Measurements from ENCODE around the gene EPHB1. TPM values are rescaled to one million over a fixed set of nuclear protein-coding genes. Genes with fewer than 3 reads are reported as not detected.

The EPHB1 gene
- total RNA-seq, 1 experiment from 2014 or later = 0.86 TPM

DNA sequence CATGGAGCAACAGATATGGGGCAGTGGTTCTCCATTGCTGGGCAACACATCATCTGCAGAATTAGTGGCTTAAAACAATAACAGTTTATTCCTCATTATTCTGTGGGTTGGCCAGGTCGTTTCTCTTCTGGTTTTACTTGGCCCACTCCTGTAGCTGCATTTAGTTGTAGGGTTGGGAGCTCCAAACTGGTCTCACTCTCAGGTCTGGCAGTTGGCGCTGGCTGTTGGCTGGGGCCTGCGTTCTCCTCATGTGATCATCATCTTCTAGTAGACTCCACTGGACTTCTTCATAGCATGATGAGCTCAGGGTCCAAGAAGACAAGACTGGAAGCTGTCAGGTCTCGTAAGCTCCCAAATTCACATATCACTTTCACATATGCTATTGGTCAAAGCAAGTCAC, 91.9 kb downstream of the EPHB1 start:
- no peaks in the 10 kb centered on the region for H3K9me2 ChIP-seq (ENCODE audit: insufficient read depth)
- no peak overlapping the region for H3K4me2 ChIP-seq (ENCODE audit: low read length)
- ChIA-PET CTCF (no interaction called here), POLR2A (no interaction called here), RAD21 (ENCODE audit: low non-redundant PET in 1 of 2, low total read pairs in 2 of 2, uncharacterized antibody in 2 of 2, unreplicated experiment in 2 of 2) (no interaction called here)
- no peak for DNase-seq (ENCODE audit: low read depth, low spot score)
- H4K20me1 ChIP-seq (ENCODE audit: insufficient read depth) = no peaks in the 10 kb centered on the region
- H3K4me3 ChIP-seq (replicated peaks in 1 of 2; ENCODE audit: low read depth in 1 of 2, low read length in 2 of 2) = no peak overlapping the region
- peaks cover 25% of the 10 kb centered on the region for H3K27me3 ChIP-seq (ENCODE audit: insufficient read depth, low read length)
- H3K36me3 ChIP-seq (ENCODE audit: control insufficient read depth in 1 of 2, insufficient read depth in 2 of 2, low read length in 2 of 2) = no peaks in the 10 kb centered on the region
- no peaks in the 10 kb centered on the region; a peak in 1 of 4 replicates for H3K9me3 ChIP-seq (ENCODE audit: control insufficient read depth in 1 of 2, insufficient read depth in 1 of 2, low read depth in 1 of 2, low read length in 2 of 2)
- H2AFZ ChIP-seq (ENCODE audit: low read depth, low read length, poor library complexity, severe bottlenecking) = no peak overlapping the region
- no peak for ATAC-seq
- TF ChIP-seq CBX3 (IDR thresholded peaks at IDR 0.05; ENCODE audit: low read depth) = no peak
- TF ChIP-seq, protein P1, sequence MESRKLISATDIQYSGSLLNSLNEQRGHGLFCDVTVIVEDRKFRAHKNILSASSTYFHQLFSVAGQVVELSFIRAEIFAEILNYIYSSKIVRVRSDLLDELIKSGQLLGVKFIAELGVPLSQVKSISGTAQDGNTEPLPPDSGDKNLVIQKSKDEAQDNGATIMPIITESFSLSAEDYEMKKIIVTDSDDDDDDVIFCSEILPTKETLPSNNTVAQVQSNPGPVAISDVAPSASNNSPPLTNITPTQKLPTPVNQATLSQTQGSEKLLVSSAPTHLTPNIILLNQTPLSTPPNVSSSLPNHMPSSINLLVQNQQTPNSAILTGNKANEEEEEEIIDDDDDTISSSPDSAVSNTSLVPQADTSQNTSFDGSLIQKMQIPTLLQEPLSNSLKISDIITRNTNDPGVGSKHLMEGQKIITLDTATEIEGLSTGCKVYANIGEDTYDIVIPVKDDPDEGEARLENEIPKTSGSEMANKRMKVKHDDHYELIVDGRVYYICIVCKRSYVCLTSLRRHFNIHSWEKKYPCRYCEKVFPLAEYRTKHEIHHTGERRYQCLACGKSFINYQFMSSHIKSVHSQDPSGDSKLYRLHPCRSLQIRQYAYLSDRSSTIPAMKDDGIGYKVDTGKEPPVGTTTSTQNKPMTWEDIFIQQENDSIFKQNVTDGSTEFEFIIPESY (IDR thresholded peaks at IDR 0.05; ENCODE audit: extremely low read depth, insufficient replicate concordance, low read length) = no peak
- TF ChIP-seq SRF (IDR thresholded peaks at IDR 0.05; ENCODE audit: low read depth) = no peak
- no peak for TF ChIP-seq POLR2AphosphoS5 (IDR thresholded peaks at IDR 0.05; ENCODE audit: low read depth, low read length)
- TF ChIP-seq FOSL1 (IDR thresholded peaks at IDR 0.05; ENCODE audit: low read depth) = no peak
- TF ChIP-seq, protein P2, sequence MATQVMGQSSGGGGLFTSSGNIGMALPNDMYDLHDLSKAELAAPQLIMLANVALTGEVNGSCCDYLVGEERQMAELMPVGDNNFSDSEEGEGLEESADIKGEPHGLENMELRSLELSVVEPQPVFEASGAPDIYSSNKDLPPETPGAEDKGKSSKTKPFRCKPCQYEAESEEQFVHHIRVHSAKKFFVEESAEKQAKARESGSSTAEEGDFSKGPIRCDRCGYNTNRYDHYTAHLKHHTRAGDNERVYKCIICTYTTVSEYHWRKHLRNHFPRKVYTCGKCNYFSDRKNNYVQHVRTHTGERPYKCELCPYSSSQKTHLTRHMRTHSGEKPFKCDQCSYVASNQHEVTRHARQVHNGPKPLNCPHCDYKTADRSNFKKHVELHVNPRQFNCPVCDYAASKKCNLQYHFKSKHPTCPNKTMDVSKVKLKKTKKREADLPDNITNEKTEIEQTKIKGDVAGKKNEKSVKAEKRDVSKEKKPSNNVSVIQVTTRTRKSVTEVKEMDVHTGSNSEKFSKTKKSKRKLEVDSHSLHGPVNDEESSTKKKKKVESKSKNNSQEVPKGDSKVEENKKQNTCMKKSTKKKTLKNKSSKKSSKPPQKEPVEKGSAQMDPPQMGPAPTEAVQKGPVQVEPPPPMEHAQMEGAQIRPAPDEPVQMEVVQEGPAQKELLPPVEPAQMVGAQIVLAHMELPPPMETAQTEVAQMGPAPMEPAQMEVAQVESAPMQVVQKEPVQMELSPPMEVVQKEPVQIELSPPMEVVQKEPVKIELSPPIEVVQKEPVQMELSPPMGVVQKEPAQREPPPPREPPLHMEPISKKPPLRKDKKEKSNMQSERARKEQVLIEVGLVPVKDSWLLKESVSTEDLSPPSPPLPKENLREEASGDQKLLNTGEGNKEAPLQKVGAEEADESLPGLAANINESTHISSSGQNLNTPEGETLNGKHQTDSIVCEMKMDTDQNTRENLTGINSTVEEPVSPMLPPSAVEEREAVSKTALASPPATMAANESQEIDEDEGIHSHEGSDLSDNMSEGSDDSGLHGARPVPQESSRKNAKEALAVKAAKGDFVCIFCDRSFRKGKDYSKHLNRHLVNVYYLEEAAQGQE (IDR thresholded peaks at IDR 0.05; ENCODE audit: low read depth) = no peak
- no peak for TF ChIP-seq EZH2 (IDR thresholded peaks at IDR 0.05)
- TF ChIP-seq, protein P3, sequence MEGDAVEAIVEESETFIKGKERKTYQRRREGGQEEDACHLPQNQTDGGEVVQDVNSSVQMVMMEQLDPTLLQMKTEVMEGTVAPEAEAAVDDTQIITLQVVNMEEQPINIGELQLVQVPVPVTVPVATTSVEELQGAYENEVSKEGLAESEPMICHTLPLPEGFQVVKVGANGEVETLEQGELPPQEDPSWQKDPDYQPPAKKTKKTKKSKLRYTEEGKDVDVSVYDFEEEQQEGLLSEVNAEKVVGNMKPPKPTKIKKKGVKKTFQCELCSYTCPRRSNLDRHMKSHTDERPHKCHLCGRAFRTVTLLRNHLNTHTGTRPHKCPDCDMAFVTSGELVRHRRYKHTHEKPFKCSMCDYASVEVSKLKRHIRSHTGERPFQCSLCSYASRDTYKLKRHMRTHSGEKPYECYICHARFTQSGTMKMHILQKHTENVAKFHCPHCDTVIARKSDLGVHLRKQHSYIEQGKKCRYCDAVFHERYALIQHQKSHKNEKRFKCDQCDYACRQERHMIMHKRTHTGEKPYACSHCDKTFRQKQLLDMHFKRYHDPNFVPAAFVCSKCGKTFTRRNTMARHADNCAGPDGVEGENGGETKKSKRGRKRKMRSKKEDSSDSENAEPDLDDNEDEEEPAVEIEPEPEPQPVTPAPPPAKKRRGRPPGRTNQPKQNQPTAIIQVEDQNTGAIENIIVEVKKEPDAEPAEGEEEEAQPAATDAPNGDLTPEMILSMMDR (IDR thresholded peaks at IDR 0.05 in 2 of 3, conservative IDR thresholded peaks at IDR 0.05 in 1 of 3; ENCODE audit: borderline replicate concordance in 1 of 3, insufficient read depth in 1 of 3, low read depth in 2 of 3, low read length in 2 of 3) = no peak
- no peak for TF ChIP-seq ZFX (IDR thresholded peaks at IDR 0.05)
- TF ChIP-seq, protein P4, sequence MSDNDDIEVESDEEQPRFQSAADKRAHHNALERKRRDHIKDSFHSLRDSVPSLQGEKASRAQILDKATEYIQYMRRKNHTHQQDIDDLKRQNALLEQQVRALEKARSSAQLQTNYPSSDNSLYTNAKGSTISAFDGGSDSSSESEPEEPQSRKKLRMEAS (IDR thresholded peaks at IDR 0.05) = no peak
- no peak for TF ChIP-seq JUND (IDR thresholded peaks at IDR 0.05)
- no peak for TF ChIP-seq POLR2A (IDR thresholded peaks at IDR 0.05; ENCODE audit: borderline replicate concordance, extremely low read depth, insufficient read depth, insufficient read length)
- no peak for TF ChIP-seq RAD21 (IDR thresholded peaks at IDR 0.05; ENCODE audit: low read depth)
- TF ChIP-seq SIN3A (IDR thresholded peaks at IDR 0.05; ENCODE audit: low read depth) = no peak
- TF ChIP-seq ZNF274 (IDR thresholded peaks at IDR 0.05; ENCODE audit: low read depth, low read length) = no peak
- TF ChIP-seq TCF7L2 (IDR thresholded peaks at IDR 0.05; ENCODE audit: borderline replicate concordance, extremely low read depth, insufficient read depth, insufficient read length) = no peak
- no peak for TF ChIP-seq EGR1 (IDR thresholded peaks at IDR 0.05; ENCODE audit: low read depth)
- no peaks in the 10 kb centered on the region for H3K79me2 ChIP-seq (ENCODE audit: insufficient read depth, low read length)
- BruUV-seq (replicated peaks) = no TSS peak
- H3K27ac ChIP-seq (ENCODE audit: low read depth, low read length) = no peak overlapping the region
- no peak overlapping the region for H3K9ac ChIP-seq (ENCODE audit: low read length)
- H3K4me1 ChIP-seq (ENCODE audit: control insufficient read depth in 1 of 2, insufficient read depth in 2 of 2, low read length in 2 of 2) = no peaks in the 10 kb centered on the region
- intact Hi-C loops (cut with micrococcal nuclease) = no loop called here

Data from HCT116 (cell line).